Stimulated activated CD4-positive, alpha-beta T cell treated with anti-CD3 and anti-CD28 coated beads, Interleukin-4, amount 100 ng/mL, for 1 hour (primary cell): ENCODE data around the gene MEOX2.

Experiments
- DNase-seq: peaks from one replicate; pipeline ENCODE4 v3.0.0-alpha.2; 2020

Gene MEOX2

DNA sequence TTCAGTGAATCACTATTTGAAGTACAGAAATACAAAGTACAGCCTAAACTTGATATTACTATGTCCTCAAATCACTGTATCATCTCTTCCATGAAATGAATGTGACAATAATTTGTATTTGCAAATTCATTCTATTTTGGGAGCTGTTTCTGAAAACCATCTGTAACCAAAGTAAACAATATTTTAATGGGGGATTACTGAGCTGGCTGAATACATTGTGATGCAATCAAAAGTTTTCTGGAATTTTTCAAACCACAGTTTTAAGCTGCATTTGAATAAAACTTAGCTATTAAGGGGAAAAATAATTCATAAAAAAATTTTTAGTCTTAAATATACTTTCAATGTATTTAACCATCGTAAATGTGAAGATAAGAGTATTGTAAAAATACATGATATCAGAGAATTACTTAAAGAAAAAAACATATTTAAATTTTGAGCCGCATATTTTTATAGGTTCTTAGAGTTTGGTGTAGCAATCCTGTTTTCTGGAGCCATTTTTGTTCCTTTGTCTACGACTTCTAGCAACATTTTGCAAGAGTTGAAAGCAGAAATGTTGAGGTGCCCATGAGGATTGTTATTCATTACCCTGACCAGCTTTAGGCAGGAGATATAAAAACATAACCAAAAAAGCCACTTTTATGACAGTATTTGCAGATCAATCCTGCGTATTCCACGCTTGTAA, 78.8 kb downstream of the MEOX2 start:
- no peak for DNase-seq

DNA sequence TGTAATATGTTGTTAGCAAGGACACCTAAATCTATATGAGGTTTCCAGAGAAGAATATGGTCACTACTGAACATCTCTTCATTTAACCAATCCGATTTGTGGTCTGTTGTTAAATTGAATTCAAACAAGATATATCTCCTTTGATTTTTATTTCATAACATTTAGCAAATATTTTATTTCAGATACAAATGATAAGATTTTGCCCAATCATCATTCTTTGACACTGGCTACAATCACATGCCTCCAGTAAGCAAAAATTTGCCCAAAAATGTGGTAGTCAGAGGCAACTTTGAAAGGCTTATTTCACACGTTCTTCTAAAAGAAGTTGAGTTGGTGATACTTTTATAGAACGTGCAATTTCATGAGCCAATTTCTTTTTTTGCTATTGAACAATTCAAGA, 79.9 kb downstream of the MEOX2 start:
- no peak for DNase-seq

DNA sequence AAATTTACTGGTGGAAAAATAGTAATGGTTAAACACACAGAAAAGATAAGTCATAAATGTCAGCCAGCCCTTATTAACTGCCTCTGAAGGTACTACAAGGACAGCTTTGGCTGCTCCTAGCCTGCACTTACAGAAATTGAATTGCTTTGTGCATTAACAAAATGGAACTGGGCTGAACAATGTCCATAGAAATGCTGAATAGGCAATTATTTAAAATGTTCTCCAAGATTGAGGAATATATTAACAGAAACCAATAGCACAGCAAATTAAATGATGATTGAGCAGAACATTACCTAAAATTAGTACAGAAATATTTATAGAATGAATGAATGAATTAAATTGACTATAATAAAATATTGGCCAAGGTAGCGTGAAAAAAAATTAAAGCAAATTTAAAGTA, 82.3 kb downstream of the MEOX2 start:
- DNase-seq: no peak

DNA sequence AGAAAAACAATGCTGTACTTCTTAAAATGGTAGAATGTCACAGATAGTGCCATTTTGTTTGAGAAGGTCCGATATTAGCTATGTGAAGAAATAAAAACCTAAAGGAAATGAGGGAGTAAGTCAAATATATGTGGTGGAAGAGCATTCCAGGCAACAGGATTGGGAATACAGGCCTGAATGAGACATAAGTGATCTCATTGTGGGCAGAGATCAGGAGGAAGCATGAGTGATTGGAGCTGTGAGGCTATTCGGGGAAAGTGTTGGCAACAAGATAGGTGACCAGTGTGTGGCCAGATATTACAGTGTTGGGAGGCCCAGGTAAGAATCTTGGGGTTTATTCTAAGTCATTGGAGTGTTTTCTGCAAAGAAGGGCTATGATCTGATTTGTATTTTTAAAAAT, 83.4 kb downstream of the MEOX2 start:
- DNase-seq: no peak

DNA sequence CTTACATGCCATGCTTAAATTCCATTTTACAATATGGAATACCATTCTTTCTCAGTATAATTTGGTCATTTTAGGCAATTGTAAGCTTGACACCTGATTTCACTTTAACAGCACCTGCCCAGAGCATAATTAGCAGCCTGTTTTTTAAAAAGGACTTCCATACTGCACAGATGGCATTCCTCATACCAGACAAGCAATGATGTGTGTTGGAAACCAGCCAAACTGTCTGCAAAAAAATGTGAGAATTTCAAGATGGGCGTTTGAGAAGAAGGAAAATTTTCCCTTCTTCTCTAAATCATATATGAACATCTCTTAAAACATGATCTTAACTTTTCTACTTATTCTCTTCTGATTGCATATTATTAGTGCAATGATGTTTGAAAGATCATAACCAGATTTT, 84.2 kb downstream of the MEOX2 start:
- no peak for DNase-seq

DNA sequence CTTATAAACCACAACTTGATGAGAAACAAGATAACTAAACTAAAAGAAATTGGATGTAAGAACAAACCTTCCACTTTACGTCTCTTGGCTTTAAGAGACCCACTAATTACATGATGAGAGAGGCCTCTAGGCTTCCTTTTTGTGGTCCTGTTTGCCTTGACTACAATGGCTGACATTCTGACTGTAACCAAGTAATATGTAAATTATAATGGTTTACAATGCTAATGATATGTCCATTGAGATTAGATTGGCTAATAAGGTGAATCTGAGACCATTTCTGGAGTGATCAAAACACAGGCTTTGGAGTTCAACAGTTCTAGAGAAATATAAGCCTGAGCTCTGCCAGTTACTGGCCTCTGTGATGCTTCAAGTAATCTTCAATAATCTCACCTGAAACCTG, 85.3 kb downstream of the MEOX2 start:
- DNase-seq: no peak

DNA sequence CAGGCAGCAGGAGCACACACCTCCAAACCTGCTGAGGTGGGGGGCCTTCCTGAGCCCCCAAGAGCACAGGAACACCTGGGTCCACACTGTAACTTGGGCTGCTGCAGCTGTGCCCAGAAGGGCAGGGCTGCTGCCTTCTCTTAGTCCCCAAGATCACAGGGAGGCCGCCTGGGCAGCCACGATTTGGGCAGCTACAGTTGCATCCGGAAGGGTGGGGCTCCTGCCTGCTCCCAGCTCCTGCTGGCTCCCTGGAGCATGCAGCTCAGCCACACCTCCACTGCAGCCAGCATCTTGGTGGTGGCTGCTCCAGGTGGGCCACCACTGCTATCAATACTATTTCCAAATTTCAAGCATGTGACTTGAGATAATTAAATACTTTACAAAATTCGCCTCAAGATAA, 86.2 kb downstream of the MEOX2 start:
- DNase-seq: no peak

DNA sequence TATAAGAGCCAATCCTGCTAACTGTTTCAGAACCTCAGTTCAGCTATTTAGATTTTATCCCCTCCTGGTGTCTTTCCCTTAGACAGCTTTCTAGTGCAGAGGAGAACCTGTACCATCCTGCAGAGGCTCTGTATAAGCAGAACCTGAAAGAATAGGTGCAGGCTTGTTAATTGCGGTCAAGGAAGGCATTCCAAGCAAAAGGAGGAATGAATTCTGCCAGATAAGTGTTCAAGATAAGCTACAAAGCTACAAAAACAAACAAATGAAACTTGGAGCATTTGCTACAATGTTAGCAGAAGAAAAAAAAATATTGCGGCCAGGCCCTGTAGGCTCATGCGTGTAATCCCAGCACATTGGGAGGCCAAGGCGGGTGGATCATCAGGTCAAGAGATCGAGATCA, 92.0 kb downstream of the MEOX2 start:
- DNase-seq: no peak

DNA sequence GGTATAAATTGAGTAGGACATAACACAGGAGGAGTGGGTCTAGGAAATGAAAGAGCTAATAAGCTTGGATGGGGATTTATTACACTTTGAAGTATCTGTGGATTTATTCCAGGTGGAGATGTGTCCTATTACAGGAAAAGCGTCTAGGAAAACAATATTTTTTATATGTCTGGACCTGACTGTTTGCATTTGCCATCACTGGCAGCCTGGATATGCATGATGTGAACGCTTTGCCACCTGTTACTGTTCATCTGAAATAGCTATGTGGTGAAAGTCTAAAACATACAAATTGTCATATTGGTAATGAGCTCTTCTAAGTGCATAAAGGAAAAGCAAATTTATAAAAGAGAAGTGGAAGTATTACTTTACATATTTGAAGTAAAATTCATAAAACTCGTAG, 93.1 kb downstream of the MEOX2 start:
- no peak for DNase-seq

DNA sequence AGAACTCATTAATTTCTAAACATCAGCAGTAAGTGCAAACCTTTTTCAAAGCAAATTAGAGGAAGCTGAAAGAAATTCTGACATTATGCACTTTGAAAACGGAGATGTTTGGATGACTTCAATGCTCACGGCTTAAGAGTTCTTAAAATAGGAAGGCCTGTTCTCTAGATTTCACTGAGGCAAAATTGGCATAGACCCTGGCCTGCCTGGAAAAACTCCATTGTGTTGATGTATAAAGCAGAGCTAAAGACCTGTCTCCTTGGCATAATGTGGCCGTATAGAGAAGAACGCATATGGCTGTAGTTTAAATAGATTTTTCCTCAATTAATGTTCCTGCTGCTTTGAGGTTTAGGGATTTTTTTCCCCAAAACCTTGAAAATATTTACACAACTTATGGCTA, 100.2 kb downstream of the MEOX2 start:
- no peak for DNase-seq

DNA sequence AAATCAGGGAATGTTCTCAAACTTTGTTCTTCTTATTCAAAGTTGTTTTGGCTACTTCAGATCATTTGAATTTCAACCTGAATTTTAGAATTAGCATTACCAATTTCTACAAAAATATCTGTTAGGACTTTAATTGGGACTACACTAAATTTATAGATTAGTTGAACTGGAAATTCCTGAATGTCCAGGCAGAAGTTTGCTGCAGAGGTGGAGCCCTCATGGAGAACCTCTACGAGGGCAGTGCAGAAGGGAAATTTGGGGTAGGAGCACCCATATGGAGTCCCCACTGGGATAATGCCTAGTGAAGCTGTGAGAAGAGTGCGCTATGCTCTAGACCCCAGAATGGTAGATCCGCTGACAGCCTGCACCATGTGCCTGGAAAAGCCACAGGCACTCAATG, 101.9 kb downstream of the MEOX2 start:
- no peak for DNase-seq

DNA sequence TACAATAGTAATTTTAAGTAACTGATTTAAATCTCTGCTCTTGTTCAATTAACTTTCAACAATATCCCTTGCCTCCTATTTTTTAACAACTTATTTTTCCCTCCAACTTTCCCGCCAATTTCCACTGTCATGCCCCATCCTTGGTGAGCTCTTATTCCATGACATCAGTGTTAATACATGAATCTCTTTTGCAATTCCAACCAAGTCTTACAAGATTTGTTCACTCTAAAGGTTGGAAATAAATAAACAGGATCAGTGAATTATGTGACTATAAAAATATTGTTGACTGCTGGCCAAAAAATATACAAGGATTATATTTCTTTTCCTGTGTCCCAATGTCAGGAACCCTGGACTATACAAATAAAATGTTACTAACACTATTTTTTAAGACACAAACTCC, 103.7 kb downstream of the MEOX2 start:
- no peak for DNase-seq

DNA sequence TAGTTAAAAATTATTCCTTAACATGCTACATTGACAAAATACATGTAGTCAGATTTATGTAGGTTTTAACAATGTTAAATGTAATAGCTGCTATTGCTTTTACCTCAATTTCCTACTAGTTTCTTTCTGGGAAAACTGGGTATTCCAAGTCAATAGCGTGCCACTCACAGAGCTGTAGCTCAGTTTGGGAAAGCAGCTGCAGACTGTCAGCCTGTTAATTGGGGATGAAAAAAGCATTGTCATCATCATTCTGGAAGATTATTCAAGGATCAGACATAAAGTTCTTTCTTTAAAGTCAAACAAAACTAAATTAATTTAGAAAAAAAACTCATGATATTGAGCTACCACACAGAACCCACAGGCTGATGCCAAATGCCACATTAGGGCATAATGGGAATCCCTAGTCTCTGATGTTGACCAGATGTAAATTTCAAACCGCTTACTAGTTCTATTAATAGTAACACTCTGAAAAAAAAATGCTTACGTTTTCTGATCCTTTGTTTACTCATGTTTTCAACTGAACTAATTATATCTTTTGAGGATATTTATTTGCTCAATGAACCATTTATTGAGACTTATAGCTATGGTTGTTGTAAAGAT, 105.0 kb downstream of the MEOX2 start:
- DNase-seq: no peak

DNA sequence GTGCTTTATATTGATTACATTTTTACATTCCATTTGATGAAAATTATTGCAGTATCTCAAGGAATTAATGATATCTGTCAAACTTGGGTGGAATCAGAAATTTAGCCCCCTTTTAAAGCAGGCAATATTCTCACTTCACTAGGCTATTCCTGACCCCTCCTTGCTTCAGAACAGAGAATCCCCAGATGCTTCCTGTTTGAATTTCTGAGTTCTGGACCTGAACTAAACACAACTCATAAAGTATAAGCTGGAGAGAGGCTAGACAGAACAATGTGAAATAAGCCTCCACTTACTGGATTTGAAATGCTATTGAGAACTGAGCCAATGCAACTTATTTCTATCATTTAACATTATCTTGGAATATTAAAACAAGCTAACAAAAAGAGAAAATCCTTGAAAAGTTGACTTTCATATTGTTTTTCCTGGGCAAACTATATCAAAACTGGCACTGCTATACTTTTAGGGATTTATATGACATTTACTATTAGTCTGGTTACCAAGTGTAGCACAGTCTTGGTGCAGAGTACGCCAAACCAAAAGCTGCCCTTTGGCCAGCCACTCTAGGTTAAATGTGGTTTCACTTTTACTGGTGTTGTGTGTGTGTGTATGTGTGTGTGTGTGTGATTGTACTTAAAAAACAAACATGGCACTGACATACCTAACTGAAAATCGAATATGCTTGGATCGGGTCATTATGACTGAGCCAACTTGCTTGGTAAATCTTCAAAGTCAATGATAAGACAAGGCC, 105.7 kb downstream of the MEOX2 start:
- no peak for DNase-seq

DNA sequence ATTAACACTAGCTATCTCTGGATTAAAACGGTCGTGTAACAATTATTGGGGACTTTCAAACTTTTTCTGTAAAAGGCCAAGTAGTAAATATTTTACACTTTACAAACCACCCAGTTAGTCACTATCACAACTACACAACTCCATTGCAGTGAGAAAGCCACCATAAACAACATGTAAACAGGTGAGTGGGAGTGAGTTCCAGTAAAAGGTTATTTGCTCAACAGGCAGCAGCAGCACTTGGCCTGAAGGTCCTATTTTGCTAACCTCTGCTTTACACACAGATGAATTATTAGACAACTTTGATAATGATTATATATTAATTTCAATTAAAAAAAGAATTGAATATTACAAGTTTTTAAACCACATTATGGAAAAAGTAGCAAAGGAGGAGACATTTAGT, 108.9 kb downstream of the MEOX2 start:
- no peak for DNase-seq

DNA sequence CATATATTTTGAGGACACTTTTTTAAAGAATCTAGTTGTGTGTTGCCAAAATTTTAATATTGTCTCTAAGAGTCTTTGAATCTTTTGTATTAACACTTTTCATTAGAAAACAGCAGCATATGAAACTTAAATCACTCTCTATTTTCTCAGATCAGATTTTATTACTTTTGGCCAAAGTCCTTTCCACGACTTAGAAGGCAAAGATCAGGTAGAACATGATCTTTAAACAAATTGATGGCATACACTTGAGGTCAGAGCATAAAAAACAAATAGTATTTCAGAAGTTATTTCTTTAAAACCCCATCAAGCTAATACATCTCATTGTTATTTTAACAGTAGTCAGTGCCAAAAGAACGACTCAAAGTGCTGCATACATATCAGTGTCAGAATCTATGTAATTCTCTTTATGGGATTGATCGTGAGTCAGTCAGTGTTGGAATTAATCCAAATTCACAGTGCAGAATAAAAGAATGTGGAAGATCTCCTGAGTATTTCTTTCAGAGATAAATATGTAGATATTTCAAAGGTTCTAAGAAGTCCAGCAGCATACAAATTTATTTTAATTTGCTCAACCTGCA, 115.1 kb downstream of the MEOX2 start:
- DNase-seq: no peak

DNA sequence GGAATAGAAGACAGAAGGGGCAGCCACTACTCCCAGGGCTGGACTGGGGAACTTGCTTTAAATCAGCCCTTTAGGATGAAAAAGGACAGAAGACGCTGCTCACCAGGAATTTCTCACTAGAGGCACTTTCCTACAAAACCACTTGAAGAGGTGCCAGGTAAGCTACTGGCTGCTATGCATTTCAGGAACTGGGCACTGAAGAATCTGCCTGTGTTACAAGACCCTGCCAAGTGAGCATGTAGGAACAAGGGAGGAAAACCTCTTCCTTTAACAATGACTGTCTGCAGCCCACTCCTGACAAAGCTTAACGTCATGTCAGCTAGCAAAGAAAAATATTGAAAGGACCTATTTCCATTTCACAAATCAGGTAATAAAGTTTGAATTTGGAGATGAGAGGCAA, 118.8 kb downstream of the MEOX2 start:
- no peak for DNase-seq

DNA sequence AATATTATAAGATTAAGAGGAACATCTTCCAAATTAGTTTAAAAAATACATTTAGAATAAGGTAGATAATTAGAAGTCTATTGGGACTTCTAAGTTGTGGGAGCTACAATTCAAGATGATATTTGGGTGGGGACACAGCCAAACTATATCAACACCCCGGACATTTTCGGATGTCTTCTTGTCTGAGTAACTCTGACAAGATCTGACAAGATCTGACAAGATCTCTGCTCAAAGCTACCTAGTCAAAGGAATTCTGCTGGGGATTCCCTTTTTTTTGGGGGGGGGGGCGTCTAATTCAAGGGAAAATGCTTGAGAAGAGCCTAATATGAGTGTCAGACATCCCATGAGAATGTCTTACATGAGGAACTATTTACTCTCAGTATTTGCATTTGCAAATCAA, 119.4 kb downstream of the MEOX2 start:
- DNase-seq: no peak

DNA sequence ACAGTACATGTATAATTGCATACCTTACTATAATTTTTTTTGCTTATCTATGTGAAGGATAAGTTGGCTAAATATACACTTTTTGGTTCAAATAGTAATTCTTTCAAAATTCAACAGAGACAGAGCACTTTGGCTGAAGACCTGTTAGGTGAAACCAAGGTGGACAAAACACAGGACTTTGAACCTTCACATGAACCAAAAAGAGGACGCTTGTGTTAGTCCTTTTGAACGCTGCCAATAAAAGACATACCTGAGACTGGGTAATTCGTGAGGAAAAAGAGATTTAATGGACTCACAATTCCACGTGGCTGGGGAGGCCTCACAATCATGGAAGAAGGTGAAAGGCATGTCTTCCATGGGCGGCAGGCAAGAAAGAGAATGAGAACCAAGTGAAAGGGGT, 120.0 kb downstream of the MEOX2 start:
- no peak for DNase-seq

DNA sequence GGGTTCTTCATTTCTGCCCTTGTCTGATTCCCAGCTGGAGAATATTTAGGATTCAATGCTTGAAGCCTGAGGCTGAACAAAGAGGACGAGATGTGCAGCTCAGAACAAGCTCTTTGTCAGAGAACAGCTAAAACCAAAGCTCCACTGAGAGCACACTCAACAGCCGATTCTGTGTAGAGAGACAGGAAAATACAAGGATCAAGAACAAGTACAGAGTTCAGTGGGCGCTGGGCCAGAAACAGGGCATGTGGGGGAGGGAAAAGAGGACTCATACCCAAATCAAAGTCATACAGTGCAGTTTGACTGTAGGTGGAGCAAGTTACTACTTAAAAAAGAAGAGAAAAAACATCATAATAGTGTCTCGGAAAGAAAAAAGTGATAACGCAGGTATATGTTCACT, 124.6 kb downstream of the MEOX2 start, which contains the start of gene AGMO:
Gene AGMO, minus strand, starts transcription at position 181 of the 400 bp plus-strand sequence.
- no peak for DNase-seq
